Stomach (tissue), 4 donors: Measurements from ENCODE around the gene SERTM1.

Experiments
- EP300 ChIP-seq: sonication (generic); formaldehyde crosslinking; IDR thresholded peaks from one replicate; pipeline ENCODE4 v1.6.1; 2017; ENCODE audit warnings: antibody characterized with exemption
- POLR2A ChIP-seq, 4 donors: fragments of 450-650 bp; IDR thresholded peaks; one replicate each; pipeline ENCODE4 v1.6.1; 2016; ENCODE audit warnings: antibody characterized with exemption in 4 of 4, control low read depth in 2 of 4, mild to moderate bottlenecking in 1 of 4, moderate library complexity in 1 of 4
- POLR2AphosphoS5 ChIP-seq, 3 donors: sonication (generic); formaldehyde crosslinking; IDR thresholded peaks; one replicate each; pipeline ENCODE4 v1.6.1; 2016; ENCODE audit warnings: antibody characterized with exemption in 3 of 3
- TF ChIP-seq, protein P1 (sequence below), 7 experiments: fragments of 450-650 bp in 4 of 7; fragments of 200-600 bp in 3 of 7; sonication (generic) in 3 of 7; IDR thresholded peaks; one replicate each; pipeline ENCODE4 v1.5.1; 2016 to 2019; ENCODE audit warnings: antibody characterized with exemption in 7 of 7, control low read depth in 2 of 7, mild to moderate bottlenecking in 1 of 7

DNA sequence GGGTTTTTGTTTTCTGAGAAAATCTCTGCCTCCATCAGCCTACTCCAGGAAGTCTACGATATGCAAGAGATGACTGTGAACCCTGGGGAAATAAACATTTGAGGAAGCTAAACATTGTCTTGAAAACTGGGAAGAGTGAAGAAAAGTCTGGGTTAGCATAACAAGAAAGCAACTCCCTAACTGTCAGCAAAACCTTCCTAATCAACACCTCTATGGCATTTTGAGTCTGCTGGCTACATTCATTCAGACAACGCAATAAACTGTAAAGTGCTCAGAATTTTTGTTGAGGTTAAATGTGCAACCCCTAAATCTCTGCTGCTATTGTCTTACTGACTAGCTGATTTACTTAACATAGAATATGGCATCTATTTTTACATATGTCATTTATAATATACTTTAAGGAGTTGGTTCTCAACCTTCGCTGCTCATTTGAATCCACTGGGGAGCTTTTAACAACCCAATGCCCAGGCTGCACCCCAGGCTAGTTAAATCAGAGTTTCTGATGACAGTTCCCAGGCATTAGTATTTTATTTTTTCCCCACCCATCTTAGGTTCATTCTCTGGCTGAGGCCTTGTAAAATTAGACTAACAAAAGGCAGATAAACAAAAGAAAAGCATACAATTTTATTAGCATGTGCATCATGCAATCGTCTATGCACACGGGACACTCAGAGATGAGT, 45.3 kb upstream of the SERTM1 start:
- TF ChIP-seq, protein P1, sequence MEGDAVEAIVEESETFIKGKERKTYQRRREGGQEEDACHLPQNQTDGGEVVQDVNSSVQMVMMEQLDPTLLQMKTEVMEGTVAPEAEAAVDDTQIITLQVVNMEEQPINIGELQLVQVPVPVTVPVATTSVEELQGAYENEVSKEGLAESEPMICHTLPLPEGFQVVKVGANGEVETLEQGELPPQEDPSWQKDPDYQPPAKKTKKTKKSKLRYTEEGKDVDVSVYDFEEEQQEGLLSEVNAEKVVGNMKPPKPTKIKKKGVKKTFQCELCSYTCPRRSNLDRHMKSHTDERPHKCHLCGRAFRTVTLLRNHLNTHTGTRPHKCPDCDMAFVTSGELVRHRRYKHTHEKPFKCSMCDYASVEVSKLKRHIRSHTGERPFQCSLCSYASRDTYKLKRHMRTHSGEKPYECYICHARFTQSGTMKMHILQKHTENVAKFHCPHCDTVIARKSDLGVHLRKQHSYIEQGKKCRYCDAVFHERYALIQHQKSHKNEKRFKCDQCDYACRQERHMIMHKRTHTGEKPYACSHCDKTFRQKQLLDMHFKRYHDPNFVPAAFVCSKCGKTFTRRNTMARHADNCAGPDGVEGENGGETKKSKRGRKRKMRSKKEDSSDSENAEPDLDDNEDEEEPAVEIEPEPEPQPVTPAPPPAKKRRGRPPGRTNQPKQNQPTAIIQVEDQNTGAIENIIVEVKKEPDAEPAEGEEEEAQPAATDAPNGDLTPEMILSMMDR (IDR thresholded peaks at IDR 0.05) = no peak
- no peak for TF ChIP-seq EP300
- no peak for TF ChIP-seq POLR2AphosphoS5 (IDR thresholded peaks at IDR 0.05)
- no peak for TF ChIP-seq POLR2A (IDR thresholded peaks at IDR 0.05)
